Upper lobe of left lung (tissue), 6 donors: ENCODE results near the gene MR1. TPM values are rescaled to one million over a fixed set of nuclear protein-coding genes. Genes with fewer than 3 reads are reported as not detected.
"Not testable (repeated sequence)": the region's sequence is repeated elsewhere in the genome, so short reads cannot be mapped to it uniquely, and the experiment has no call there.

ENCODE experiments used
- ATAC-seq, 2 donors: fragments of 200-7000 bp; cut with Tn5 transposase; one replicate each; pipeline ENCODE4 v1.9.1; 2022; ENCODE audit warnings: mild to moderate bottlenecking in 2 of 2, moderate library complexity in 2 of 2; ENCODE audit not compliant: low FRiP score in 2 of 2
- DNase-seq, 2 donors: peaks; one replicate each; pipeline ENCODE4 v3.0.0-alpha.2; 2019 to 2020
- H3K27ac ChIP-seq, 4 donors: fragments of 200-600 bp; sonication (generic); one replicate each; pipeline ENCODE4 v1.5.1; 2016 to 2019
- H3K27me3 ChIP-seq, 4 donors: fragments of 200-600 bp; sonication (generic); one replicate each; pipeline ENCODE4 v1.5.1; 2017 to 2019
- H3K36me3 ChIP-seq, 4 donors: fragments of 200-600 bp; sonication (generic); one replicate each; pipeline ENCODE4 v1.5.1; 2016 to 2019
- H3K4me1 ChIP-seq, 4 donors: fragments of 200-600 bp; sonication (generic); one replicate each; pipeline ENCODE4 v1.5.1; 2018 to 2019
- H3K4me3 ChIP-seq, 4 donors: fragments of 200-600 bp; sonication (generic); one replicate each; pipeline ENCODE4 v1.5.1; 2017 to 2019; ENCODE audit warnings: mild to moderate bottlenecking in 2 of 4, moderate library complexity in 1 of 4
- H3K9me3 ChIP-seq, 4 donors: fragments of 200-600 bp; sonication (generic); one replicate each; pipeline ENCODE4 v1.5.1; 2018 to 2019
- EP300 ChIP-seq, 4 donors: sonication (generic); formaldehyde crosslinking; IDR thresholded peaks; one replicate each; pipeline ENCODE4 v1.5.1; 2017; ENCODE audit warnings: antibody characterized with exemption in 4 of 4, control low read depth in 2 of 4
- POLR2A ChIP-seq, 4 donors: fragments of 450-650 bp; IDR thresholded peaks; one replicate each; pipeline ENCODE4 v1.5.1; 2016 to 2017; ENCODE audit warnings: antibody characterized with exemption in 4 of 4, mild to moderate bottlenecking in 2 of 4
- POLR2AphosphoS5 ChIP-seq, 2 donors: sonication (generic); formaldehyde crosslinking; IDR thresholded peaks; one replicate each; pipeline ENCODE4 v1.5.1; 2017; ENCODE audit warnings: antibody characterized with exemption in 2 of 2
- WGBS, 2 donors: methylation state at CpG; one replicate each; pipeline ENCODE4 v1.1.5; 2017 to 2018; 5-methylcytosine and 5-hydroxymethylcytosine counted together
- total RNA-seq, 6 donors: library from RNA; depleted of rRNA in 4 of 6; stranded (reverse); fragments of >200 nt in 4 of 6; gene quantifications; one replicate each; pipeline versions ENCODE4 v1.1.0 to v1.2.1, GENCODE V29; 2016 to 2021
- TF ChIP-seq, protein P1 (sequence below), 6 experiments: fragments of 450-650 bp in 4 of 6; fragments of 200-600 bp in 2 of 6; sonication (generic) in 2 of 6; IDR thresholded peaks; one replicate each; pipeline ENCODE4 v1.5.1; 2016 to 2019; ENCODE audit warnings: antibody characterized with exemption in 6 of 6
- donor health status: DM: no; HTN: no; CAD: no; lungs with moderate emphysema.
- donor health status: DM: no; HTN: yes; CAD: no; lungs with severe emphysema.

Gene MR1
- total RNA-seq, 6 donors from 2014 or later: 22.0 to 54.0 (median 26.9) TPM

DNA sequence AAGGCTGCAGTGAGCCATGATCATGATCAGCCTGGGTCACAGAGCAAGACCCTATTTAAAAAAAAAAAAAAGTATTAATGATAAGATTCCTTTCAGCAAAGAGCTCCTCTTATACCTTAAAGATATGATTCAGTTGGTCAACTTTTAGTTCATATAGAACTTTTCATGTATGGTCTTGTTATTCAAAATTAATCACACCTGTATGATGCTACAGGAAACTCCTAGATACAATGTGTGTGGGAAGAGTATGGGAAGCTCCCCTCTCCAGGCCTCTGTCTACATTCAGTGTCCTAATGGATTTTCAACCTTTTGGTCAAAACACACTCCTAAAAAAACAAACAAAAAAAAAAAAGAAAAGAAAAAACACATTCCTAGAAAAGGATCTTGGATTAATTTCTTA lies 17.1 kb downstream of the MR1 start:
- ATAC-seq (no peak), DNase-seq (no peak)
- Histone ChIP-seq H3K36me3 (peaks cover 0 to 15% (median 3%) of the 10 kb centered on the region in 4 donors), H3K27ac (no peak overlapping the region), H3K27me3 (no peaks in the 10 kb centered on the region), H3K4me3 (no peak overlapping the region), H3K4me1 (no peaks in the 10 kb centered on the region), H3K9me3 (no peaks in the 10 kb centered on the region)
- TF ChIP-seq EP300 (IDR thresholded peaks at IDR 0.05): no peak
- no peak for TF ChIP-seq POLR2A (IDR thresholded peaks at IDR 0.05)
- no peak for TF ChIP-seq POLR2AphosphoS5 (IDR thresholded peaks at IDR 0.05)
- TF ChIP-seq, protein P1, sequence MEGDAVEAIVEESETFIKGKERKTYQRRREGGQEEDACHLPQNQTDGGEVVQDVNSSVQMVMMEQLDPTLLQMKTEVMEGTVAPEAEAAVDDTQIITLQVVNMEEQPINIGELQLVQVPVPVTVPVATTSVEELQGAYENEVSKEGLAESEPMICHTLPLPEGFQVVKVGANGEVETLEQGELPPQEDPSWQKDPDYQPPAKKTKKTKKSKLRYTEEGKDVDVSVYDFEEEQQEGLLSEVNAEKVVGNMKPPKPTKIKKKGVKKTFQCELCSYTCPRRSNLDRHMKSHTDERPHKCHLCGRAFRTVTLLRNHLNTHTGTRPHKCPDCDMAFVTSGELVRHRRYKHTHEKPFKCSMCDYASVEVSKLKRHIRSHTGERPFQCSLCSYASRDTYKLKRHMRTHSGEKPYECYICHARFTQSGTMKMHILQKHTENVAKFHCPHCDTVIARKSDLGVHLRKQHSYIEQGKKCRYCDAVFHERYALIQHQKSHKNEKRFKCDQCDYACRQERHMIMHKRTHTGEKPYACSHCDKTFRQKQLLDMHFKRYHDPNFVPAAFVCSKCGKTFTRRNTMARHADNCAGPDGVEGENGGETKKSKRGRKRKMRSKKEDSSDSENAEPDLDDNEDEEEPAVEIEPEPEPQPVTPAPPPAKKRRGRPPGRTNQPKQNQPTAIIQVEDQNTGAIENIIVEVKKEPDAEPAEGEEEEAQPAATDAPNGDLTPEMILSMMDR (IDR thresholded peaks at IDR 0.05): no peak

DNA sequence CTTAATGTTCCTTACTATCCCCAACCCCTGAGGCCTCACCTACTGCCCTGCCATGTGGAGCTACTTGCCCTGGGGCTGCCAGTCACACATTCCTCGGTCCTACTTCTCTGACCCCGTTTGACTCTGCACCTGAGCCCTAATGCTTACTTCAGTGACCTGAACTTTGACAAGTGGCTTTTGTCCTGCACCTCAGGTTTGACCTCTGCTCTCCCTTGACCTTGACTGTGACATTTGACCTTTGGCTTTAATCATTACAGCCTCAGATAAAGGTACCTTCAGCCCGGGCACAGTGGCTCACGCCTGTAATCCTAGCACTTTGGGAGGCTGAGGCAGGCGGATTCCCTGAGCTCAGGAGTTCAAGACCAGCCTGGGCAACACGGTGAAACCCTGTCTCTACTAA lies 22.8 kb downstream of the MR1 start:
- Histone ChIP-seq H3K9me3 (peaks cover 0 to 5% (median 0%) of the 10 kb centered on the region in 4 donors), H3K4me1 (no peaks in the 10 kb centered on the region), H3K27ac (no peak overlapping the region), H3K36me3 (peaks cover 0 to 6% (median 4%) of the 10 kb centered on the region in 4 donors), H3K4me3 (no peak overlapping the region), H3K27me3 (no peaks in the 10 kb centered on the region)
- TF ChIP-seq POLR2AphosphoS5 (IDR thresholded peaks at IDR 0.05) (no peak), POLR2A (IDR thresholded peaks at IDR 0.05) (no peak), EP300 (IDR thresholded peaks at IDR 0.05) (no peak)
- TF ChIP-seq, protein P1 (IDR thresholded peaks at IDR 0.05): no peak
- ATAC-seq: no peak
- DNase-seq: no peak
- 92 to 95% methylated on average over 5 to 6 of the region's 6 CpGs for WGBS, 2 donors

DNA sequence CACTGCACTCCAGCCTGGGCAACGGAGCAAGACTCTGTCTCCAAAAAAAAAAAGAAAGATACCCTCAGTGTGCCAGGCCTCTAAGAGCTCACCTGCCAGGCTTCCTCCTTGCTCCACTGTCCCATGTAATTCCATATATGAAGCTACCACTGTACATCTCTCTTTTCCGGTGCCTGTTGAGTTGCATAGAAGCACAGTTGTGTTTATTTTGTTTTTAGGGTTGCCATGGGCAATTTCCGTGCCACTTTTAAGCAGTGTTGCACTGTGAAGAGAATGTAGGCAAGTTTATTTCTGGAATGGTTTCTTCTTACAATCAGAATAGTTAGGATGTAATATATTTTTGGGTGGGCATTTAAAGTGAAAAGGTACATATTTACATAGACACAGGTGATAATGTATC lies 23.3 kb downstream of the MR1 start:
- DNase-seq: no peak
- TF ChIP-seq, protein P1 (IDR thresholded peaks at IDR 0.05): no peak
- TF ChIP-seq POLR2AphosphoS5 (IDR thresholded peaks at IDR 0.05) (no peak), POLR2A (IDR thresholded peaks at IDR 0.05) (no peak), EP300 (IDR thresholded peaks at IDR 0.05) (no peak)
- Histone ChIP-seq H3K36me3 (peaks cover 0 to 6% (median 3%) of the 10 kb centered on the region in 4 donors), H3K4me1 (peaks cover 0 to 5% (median 3%) of the 10 kb centered on the region in 4 donors), H3K27me3 (no peaks in the 10 kb centered on the region), H3K9me3 (peaks cover 0 to 5% (median 0%) of the 10 kb centered on the region in 4 donors), H3K27ac (no peak overlapping the region), H3K4me3 (no peak overlapping the region)
- peak in 1 of 2 donors; percentile 10 for ATAC-seq
- 53 to 57% methylated on average over 3 of the region's 3 CpGs for WGBS, 2 donors

DNA sequence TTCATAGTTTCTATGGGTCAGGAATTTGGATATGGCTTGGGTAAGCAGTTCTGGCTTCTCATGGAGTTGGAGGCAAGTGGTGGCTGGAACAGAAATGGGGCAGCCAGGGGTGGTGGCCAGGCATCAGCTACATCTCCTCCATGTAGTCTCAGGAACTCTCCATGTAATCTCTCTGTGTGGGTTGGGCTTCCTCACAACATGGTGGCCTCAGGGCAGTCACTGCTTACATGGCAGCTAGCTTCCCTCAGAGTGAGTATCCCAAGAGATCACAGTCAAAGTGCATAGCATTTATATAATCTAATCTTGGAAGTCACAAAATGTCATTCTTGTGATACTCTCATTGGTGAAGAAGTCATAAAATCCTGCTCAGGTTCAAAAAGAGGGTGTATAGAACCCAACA lies 25.7 kb downstream of the MR1 start:
- DNase-seq: no peak
- Histone ChIP-seq H3K36me3 (peaks cover 0 to 4% (median 2%) of the 10 kb centered on the region in 4 donors), H3K4me3 (no peak overlapping the region), H3K4me1 (peaks cover 3 to 15% (median 6%) of the 10 kb centered on the region in 4 donors), H3K27me3 (no peaks in the 10 kb centered on the region), H3K27ac (no peak overlapping the region), H3K9me3 (peaks cover 0 to 5% (median 0%) of the 10 kb centered on the region in 4 donors)
- ATAC-seq: no peak
- TF ChIP-seq POLR2AphosphoS5 (IDR thresholded peaks at IDR 0.05) (no peak), EP300 (IDR thresholded peaks at IDR 0.05) (no peak), POLR2A (IDR thresholded peaks at IDR 0.05) (no peak)
- TF ChIP-seq, protein P1 (IDR thresholded peaks at IDR 0.05): no peak

DNA sequence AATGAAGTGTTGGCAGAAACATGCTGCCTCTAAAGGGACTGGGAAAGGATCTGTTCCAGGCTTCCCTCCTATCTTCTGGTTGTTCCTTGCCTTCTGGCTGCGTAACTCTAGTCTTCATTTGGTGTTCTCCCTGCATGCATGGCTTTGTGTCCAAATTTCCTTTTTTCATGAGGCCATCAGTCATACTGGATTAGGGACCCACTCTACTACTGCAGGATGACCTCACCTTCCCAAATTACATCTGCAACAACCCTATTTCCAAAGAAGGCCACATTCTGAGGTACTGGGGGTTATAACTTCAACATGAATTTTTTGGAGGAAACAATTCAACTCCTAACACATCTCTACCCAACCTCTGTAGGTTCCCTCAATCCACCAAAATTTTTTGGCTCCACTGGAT lies 26.3 kb downstream of the MR1 start:
- Histone ChIP-seq H3K4me3 (no peak overlapping the region), H3K9me3 (peaks cover 0 to 5% (median 0%) of the 10 kb centered on the region in 4 donors), H3K27ac (no peak overlapping the region), H3K27me3 (no peaks in the 10 kb centered on the region), H3K4me1 (peaks cover 3 to 15% (median 6%) of the 10 kb centered on the region in 4 donors), H3K36me3 (peaks cover 0 to 4% (median 1%) of the 10 kb centered on the region in 4 donors)
- no peak for DNase-seq
- TF ChIP-seq EP300 (IDR thresholded peaks at IDR 0.05): no peak
- TF ChIP-seq POLR2AphosphoS5 (IDR thresholded peaks at IDR 0.05): no peak
- TF ChIP-seq, protein P1 (IDR thresholded peaks at IDR 0.05): no peak
- TF ChIP-seq POLR2A (IDR thresholded peaks at IDR 0.05): no peak
- 100% methylated on average over 1 of the region's 1 CpG for WGBS, 2 donors
- no peak for ATAC-seq

DNA sequence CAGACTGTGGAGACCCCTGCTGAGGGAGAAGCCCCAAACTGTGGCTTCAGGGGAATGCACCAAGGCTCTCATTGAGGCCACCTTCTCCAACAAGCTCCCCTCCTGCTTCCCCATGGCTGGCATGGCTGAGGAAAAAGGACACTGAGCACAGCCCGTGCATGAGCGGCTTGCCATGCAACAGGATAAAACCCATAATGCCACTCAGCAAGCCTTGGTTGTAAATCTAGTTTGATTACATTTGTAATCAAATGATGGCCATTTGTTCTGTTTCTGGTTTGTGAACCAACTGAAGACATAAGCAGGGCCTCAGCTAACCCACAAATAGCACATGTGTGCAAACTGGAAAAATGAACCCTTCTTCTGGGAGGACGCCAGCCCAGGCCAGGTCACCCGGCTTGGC lies 27.2 kb downstream of the MR1 start:
- H3K36me3 ChIP-seq, H3K27ac ChIP-seq, DNase-seq, H3K4me3 ChIP-seq, ATAC-seq, H3K9me3 ChIP-seq, H3K27me3 ChIP-seq: not testable (repeated sequence)
- peaks cover 3 to 15% (median 6%) of the 10 kb centered on the region in 4 donors for H3K4me1 ChIP-seq
- WGBS, 2 donors: 91 to 97% methylated on average over 4 of the region's 4 CpGs
